ENCODE measurements around the gene S100PBP. TPM values are rescaled to one million over a fixed set of nuclear protein-coding genes. Genes with fewer than 3 reads are reported as not detected.

S100PBP gene
- polyA plus RNA-seq, 1 of the 3 experiments (the other 2 are of a cell fraction) = 13.2 TPM

DNA sequence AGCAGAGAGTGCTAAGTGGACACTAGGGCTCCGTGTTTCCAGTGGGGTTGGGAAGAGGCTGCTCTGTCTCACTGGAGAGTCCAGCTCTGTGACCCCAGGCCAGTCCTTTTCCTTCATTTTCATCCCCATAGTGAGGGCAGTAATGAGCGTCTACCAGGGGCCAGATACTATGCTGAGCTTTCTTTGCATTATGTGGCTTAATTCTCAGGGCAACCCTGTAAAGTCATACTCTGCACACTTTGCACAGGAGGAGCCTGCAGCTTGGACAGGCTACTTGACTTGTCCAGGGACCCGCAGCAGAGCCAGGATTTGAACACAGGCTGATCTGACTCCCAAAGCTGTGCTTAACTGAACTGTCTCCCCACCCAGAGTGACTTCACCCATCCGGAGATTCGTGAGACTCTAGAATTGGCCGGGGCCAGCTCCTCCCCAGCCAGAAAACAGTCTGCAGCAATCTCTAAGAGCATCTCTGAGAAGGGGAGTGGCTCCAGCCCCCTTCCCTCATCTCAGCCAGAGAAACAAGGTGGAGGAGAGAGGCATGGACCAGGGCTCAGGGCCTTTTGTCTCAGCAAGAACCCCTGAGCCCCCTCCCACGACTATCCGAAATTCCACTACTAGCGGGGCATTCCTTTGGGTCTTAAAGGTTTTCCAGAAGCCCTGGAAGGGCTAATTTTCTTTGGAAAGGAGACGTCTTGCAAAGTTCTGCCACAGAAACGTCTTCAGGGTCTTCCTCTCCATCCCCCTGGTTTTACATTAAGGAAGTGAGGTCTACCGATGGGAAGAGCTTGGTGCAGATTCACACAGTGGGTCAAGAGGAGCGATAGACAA, 54.1 kb downstream of the S100PBP start (continued):
- TF ChIP-seq, protein P1, sequence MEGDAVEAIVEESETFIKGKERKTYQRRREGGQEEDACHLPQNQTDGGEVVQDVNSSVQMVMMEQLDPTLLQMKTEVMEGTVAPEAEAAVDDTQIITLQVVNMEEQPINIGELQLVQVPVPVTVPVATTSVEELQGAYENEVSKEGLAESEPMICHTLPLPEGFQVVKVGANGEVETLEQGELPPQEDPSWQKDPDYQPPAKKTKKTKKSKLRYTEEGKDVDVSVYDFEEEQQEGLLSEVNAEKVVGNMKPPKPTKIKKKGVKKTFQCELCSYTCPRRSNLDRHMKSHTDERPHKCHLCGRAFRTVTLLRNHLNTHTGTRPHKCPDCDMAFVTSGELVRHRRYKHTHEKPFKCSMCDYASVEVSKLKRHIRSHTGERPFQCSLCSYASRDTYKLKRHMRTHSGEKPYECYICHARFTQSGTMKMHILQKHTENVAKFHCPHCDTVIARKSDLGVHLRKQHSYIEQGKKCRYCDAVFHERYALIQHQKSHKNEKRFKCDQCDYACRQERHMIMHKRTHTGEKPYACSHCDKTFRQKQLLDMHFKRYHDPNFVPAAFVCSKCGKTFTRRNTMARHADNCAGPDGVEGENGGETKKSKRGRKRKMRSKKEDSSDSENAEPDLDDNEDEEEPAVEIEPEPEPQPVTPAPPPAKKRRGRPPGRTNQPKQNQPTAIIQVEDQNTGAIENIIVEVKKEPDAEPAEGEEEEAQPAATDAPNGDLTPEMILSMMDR (IDR thresholded peaks at IDR 0.05) = no peak

DNA sequence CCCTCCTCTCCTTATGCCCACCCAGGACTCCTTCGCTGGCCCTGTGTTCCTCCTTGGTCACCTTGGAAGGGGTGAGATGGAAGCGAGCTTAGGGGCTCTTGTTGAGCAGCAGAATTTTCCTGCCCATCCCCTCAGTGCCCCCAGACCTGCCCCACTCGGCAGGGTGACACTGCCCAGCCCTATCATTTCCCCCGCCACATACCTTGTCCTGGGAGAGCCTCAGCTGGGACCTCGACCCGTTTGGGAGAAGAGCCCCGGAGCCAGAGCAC, 54.7 kb downstream of the S100PBP start:
- no peak overlapping the region for H3K4me3 ChIP-seq (ENCODE audit: low read depth in 2 of 2, low read length in 1 of 2)

DNA sequence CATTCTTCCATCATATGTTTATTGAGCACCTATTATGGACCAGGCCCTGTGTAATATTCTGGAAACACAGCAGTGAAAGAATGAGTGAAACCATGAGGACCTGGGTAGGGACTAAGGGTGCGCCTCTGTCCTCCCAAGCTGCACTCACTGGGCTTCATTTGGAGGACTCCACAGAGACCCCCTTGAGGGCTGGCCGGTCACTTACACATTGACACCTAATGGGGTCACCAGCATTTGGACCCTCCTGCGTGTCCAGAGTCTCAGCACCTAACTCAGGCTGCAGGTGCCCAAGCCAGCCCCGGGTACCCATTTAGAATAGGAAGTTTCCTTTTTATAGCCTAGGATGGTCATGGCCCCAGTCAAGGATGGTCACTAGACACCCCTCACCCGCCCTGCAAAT, 56.0 kb downstream of the S100PBP start:
- H3K9me3 ChIP-seq = no peaks in the 10 kb centered on the region
- H3K79me2 ChIP-seq (ENCODE audit: insufficient read depth) = no peaks in the 10 kb centered on the region
- WGBS (ENCODE audit: low lambda C conversion rate) = 36% methylated on average over 2 of the region's 5 CpGs
- H3K4me3 ChIP-seq (ENCODE audit: low read depth in 2 of 2, low read length in 1 of 2) = no peak overlapping the region
- peaks cover 8% of the 10 kb centered on the region for H3F3A ChIP-seq (replicated peaks; ENCODE audit: insufficient read depth)
- no peak overlapping the region for H3K4me2 ChIP-seq
- H3K36me3 ChIP-seq (replicated peaks in 1 of 2; ENCODE audit: control insufficient read depth in 1 of 2, insufficient read depth in 2 of 2, low read length in 1 of 2) = no peaks in the 10 kb centered on the region
- no peaks in the 10 kb centered on the region for H4K20me1 ChIP-seq (ENCODE audit: insufficient read depth)
- CTCF ChIA-PET = interaction anchor here (0.7 to 4.3 kb wide), 32 partner anchors 8 to 577 kb away, joined by 3 to 46 read pairs (median 5); partner anchors contain the start of genes AZIN2, HPCA, S100PBP and YARS1
- no peak overlapping the region for H3K9ac ChIP-seq
- H3K9me2 ChIP-seq = no peaks in the 10 kb centered on the region
- POLR2A ChIA-PET = no interaction called here
- no peaks in the 10 kb centered on the region for H3K27me3 ChIP-seq (ENCODE audit: insufficient read depth)
- no peak overlapping the region for H2AFZ ChIP-seq (ENCODE audit: low read depth)
- H3K27ac ChIP-seq (ENCODE audit: low read depth in 2 of 2, low read length in 1 of 2) = no peak overlapping the region
- DNase-seq = no peak
- peaks cover 0 to 29% of the 10 kb centered on the region in 2 experiments; a peak in 1 of 4 replicates for H3K4me1 ChIP-seq (ENCODE audit: control insufficient read depth in 1 of 2, insufficient read depth in 2 of 2, low read depth in 1 of 2, low read length in 1 of 2)
- TF ChIP-seq EP300 (IDR thresholded peaks at IDR 0.05; ENCODE audit: borderline replicate concordance in 1 of 2, low read depth in 1 of 2, low read length in 1 of 2) (no peak), RXRA (IDR thresholded peaks at IDR 0.05; ENCODE audit: borderline replicate concordance, low read depth) (no peak), GATA2 (CRISPR knock-in tag; IDR thresholded peaks at IDR 0.05) (no peak), YY1 (IDR thresholded peaks at IDR 0.05; ENCODE audit: low read depth) (no peak), RFX5 (IDR thresholded peaks at IDR 0.05; ENCODE audit: low read length) (no peak), GABPA (IDR thresholded peaks at IDR 0.05; ENCODE audit: low read depth) (no peak), CHD2 (IDR thresholded peaks at IDR 0.05; ENCODE audit: low read length, partially characterized antibody) (no peak), MXI1 (IDR thresholded peaks at IDR 0.05; ENCODE audit: low read depth, low read length) (no peak), TCF12 (IDR thresholded peaks at IDR 0.05) (no peak), EZH2phosphoT487 (IDR thresholded peaks at IDR 0.05; ENCODE audit: borderline replicate concordance, low read depth) (no peak)
- TF ChIP-seq, protein P2, sequence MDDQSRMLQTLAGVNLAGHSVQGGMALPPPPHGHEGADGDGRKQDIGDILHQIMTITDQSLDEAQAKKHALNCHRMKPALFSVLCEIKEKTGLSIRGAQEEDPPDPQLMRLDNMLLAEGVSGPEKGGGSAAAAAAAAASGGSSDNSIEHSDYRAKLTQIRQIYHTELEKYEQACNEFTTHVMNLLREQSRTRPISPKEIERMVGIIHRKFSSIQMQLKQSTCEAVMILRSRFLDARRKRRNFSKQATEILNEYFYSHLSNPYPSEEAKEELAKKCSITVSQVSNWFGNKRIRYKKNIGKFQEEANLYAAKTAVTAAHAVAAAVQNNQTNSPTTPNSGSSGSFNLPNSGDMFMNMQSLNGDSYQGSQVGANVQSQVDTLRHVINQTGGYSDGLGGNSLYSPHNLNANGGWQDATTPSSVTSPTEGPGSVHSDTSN (IDR thresholded peaks at IDR 0.05) = no peak
- TF ChIP-seq, protein P3, sequence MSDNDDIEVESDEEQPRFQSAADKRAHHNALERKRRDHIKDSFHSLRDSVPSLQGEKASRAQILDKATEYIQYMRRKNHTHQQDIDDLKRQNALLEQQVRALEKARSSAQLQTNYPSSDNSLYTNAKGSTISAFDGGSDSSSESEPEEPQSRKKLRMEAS (IDR thresholded peaks at IDR 0.05; ENCODE audit: low read depth) = no peak
- TF ChIP-seq, protein P4, sequence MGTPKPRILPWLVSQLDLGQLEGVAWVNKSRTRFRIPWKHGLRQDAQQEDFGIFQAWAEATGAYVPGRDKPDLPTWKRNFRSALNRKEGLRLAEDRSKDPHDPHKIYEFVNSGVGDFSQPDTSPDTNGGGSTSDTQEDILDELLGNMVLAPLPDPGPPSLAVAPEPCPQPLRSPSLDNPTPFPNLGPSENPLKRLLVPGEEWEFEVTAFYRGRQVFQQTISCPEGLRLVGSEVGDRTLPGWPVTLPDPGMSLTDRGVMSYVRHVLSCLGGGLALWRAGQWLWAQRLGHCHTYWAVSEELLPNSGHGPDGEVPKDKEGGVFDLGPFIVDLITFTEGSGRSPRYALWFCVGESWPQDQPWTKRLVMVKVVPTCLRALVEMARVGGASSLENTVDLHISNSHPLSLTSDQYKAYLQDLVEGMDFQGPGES (IDR thresholded peaks at IDR 0.05; ENCODE audit: low read depth, low read length) = no peak

More for the DNA sequence above, 54.7 kb downstream of the S100PBP start:
- H2AFZ ChIP-seq (ENCODE audit: low read depth) = no peak overlapping the region
- no peaks in the 10 kb centered on the region for H3K9me2 ChIP-seq
- H3K4me1 ChIP-seq (ENCODE audit: control insufficient read depth in 1 of 2, insufficient read depth in 2 of 2, low read depth in 1 of 2, low read length in 1 of 2) = peaks cover 0 to 17% of the 10 kb centered on the region in 2 experiments; a peak in 1 of 4 replicates
- peaks cover 8% of the 10 kb centered on the region for H3F3A ChIP-seq (replicated peaks; ENCODE audit: insufficient read depth)
- TF ChIP-seq, protein P2 (IDR thresholded peaks at IDR 0.05) = no peak
- no peak overlapping the region for H3K4me2 ChIP-seq
- H3K9me3 ChIP-seq = no peaks in the 10 kb centered on the region
- no peaks in the 10 kb centered on the region for H3K27me3 ChIP-seq (ENCODE audit: insufficient read depth)
- no peak overlapping the region for H3K27ac ChIP-seq (ENCODE audit: low read depth in 2 of 2, low read length in 1 of 2)
- POLR2A ChIA-PET = no interaction called here
- H4K20me1 ChIP-seq (ENCODE audit: insufficient read depth) = no peaks in the 10 kb centered on the region
- H3K9ac ChIP-seq = no peak overlapping the region
- DNase-seq = no peak
- H3K36me3 ChIP-seq (replicated peaks in 1 of 2; ENCODE audit: control insufficient read depth in 1 of 2, insufficient read depth in 2 of 2, low read length in 1 of 2) = no peaks in the 10 kb centered on the region
- no peaks in the 10 kb centered on the region for H3K79me2 ChIP-seq (ENCODE audit: insufficient read depth)
- CTCF ChIA-PET = interaction anchor here (0.9 to 4.3 kb wide), 28 partner anchors 9 to 472 kb away, joined by 3 to 46 read pairs (median 7); partner anchors contain the start of genes AZIN2, HPCA, S100PBP and YARS1
- WGBS (ENCODE audit: low lambda C conversion rate) = 73% methylated on average over 7 of the region's 7 CpGs

All from SK-N-SH (cell line).